Heart left ventricle (tissue), 13 donors: ENCODE results near the gene AKAP6.

ENCODE experiments used
- POLR2A ChIP-seq, 2 donors: fragments of 450-650 bp; IDR thresholded peaks; one replicate each; pipeline ENCODE4 v1.6.1; 2017; ENCODE audit warnings: antibody characterized with exemption in 2 of 2, mild to moderate bottlenecking in 2 of 2, moderate library complexity in 2 of 2
- TF ChIP-seq, protein P1 (sequence below), 12 donors: fragments of 200-600 bp; sonication (generic) in 4 of 12; IDR thresholded peaks; one replicate each; pipeline versions ENCODE4 v1.5.0 to v1.8.0; 2018 to 2022; ENCODE audit warnings: antibody characterized with exemption in 12 of 12, mild to moderate bottlenecking in 5 of 12
- donor health status: ischemic (EF 13 %, LVEDD 7.1; RV severe dilation, severe dysfunction).
- donor health status: DM: no; HTN: yes; CAD: no.
- donor health status: DM: no; HTN: no; CAD: no.
- donor health status: ischemic (EF 25% LVEDD 6.9; RV normal size, moderate dysfunction).
- donor health status: ischemic (EF 25% LVEDD 5.7; RV mildly dilated, moderate dysfunction).
- donor health status: ischemic (EF 35%, LVEDD 5.7; RV mildly dilated, moderate dysfunction).
- donor health status: nonischemic (EF 11% LVEDD 7.7; RV severe dilation, severe dysfunction).
- donor health status: DM: yes; HTN: yes; CAD: no.
- donor health status: PGD.
- donor health status: ischemic (EF 29% LVEDD 5.4; RV normal size, mild dysfunction).
- donor health status: nonischemic (EF 23%, LVEDD 6.1; RV moderate dilation, normal function).

DNA sequence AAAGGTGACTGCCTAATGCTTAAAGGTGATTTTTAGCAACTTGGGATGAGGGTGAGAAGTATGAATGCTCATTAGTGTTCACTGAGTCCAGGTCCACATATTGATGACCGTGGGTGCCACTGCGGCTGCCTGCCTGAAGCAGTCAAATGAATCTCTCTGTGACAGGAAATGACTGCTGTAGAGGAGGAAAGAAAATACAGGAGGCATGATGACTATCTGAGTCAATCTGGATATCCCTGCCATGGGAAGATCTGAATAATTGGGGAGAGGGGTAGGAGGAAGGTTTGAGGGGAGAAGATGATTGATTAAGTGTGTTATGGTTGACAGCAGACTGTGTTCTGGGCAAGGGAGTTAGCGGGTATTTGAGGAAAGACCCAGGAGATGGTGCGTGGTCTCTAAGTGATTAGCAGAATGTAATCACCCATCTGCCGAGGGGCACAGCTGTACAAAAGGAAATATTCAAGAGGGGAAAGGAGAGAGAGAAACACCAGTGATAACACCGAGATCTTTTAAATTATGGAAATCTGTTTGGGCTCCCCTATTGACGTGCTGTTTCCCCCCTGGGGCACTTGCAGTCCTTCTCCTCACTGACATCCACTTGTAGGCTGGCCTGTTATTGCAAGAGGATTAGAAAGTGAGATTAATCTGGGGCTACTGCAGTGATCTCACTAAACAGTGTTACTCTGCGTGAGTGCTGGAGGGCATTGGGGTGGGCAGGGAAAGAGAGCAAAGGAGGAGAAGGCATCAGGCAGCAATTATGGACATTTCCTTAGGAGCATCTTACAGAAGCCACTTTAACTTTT is 97.7 kb downstream of the AKAP6 start:
- no peak for TF ChIP-seq POLR2A (IDR thresholded peaks at IDR 0.05)
- TF ChIP-seq, protein P1, sequence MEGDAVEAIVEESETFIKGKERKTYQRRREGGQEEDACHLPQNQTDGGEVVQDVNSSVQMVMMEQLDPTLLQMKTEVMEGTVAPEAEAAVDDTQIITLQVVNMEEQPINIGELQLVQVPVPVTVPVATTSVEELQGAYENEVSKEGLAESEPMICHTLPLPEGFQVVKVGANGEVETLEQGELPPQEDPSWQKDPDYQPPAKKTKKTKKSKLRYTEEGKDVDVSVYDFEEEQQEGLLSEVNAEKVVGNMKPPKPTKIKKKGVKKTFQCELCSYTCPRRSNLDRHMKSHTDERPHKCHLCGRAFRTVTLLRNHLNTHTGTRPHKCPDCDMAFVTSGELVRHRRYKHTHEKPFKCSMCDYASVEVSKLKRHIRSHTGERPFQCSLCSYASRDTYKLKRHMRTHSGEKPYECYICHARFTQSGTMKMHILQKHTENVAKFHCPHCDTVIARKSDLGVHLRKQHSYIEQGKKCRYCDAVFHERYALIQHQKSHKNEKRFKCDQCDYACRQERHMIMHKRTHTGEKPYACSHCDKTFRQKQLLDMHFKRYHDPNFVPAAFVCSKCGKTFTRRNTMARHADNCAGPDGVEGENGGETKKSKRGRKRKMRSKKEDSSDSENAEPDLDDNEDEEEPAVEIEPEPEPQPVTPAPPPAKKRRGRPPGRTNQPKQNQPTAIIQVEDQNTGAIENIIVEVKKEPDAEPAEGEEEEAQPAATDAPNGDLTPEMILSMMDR (IDR thresholded peaks at IDR 0.05), result no peak
